Measurements from ENCODE around the gene CCDC92B.
"Not testable (repeated sequence)": the region's sequence is repeated elsewhere in the genome, so short reads cannot be mapped to it uniquely, and the experiment has no call there.

CCDC92B gene

DNA sequence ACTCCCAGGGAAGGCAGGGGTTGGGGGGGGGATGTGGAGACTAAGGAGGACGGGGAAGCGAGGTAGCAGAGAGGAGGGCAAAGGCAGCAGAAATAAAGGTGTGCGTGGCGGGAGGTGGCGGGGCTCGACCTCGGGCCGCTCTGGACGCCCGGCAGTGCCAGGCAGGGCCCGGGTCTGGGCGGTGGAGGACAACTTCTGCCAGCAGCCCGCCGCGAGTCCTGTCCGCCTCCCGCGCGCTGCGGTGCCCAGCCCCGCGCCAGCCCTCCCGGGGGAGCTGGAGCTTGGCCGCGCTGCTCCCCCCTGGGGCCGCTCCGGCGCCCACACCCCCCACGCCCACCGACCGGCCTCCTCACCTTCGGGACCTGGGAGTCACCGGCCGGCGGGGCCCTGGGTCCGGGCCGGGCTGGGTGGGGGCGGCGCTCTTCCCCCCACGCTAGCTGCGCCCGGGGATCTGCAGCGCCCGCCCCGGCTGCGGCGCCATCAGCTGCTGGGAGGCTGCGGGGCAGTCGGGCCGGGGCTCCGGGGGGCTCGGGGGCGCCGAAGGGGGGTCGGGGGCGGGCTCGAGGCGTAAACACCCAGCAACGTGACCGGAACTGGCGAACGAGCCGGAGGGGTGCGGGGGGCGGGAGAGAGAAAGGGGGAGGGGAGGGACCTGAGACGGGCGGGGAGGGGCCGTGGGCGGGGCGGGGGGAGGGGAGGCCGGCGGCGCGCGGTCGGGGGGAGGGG, at the start of gene CCDC92B:
Gene CCDC92B (minus strand): TSS at position 595 of the 726 bp plus-strand sequence. CDS start 14,507 bp downstream, outside the sequence.
- no peak for DNase-seq (ENCODE audit: low spot score)

DNA sequence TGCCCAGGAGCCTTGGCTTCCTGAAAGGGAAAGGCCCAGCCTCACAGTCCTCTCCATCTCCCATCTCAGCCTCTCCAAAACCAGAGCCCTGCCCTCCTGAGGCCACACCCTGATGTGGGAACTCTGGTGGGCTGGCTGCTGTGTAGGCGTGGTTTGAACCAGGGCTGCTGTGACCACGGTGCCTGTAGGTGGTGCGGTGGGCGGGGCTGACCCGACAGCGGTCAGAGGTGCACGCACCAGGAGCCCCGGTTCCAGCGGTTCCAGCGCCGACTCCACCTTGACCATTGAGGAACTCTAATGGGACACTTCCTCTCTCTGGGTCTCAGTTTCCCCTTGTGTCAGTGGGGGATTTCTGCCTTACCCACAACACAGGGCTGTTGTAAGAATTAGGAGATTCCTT, 49.2 kb upstream of the CCDC92B start:
- DNase-seq (ENCODE audit: low spot score): no peak

DNA sequence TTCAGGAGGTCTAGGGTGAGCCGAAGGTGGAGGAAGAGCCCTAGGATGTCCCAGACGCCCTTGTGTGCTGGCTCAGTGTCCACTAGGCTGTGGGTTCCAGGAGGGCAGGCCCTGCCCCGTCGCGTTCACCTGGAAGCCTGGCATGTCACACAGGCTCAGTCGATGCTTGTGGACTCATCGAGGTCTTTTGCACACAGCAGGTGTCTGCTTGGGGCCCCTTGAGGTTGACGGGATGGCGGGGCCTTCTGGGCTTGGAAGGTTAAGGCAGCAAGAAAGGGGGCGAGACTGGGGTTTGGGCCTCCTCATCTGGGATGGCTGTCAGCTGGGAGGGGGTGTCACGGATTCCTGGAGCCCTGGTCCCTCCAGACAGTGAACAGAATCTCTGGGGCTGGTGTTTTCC, 48.7 kb upstream of the CCDC92B start:
- DNase-seq (ENCODE audit: low spot score): no peak

DNA sequence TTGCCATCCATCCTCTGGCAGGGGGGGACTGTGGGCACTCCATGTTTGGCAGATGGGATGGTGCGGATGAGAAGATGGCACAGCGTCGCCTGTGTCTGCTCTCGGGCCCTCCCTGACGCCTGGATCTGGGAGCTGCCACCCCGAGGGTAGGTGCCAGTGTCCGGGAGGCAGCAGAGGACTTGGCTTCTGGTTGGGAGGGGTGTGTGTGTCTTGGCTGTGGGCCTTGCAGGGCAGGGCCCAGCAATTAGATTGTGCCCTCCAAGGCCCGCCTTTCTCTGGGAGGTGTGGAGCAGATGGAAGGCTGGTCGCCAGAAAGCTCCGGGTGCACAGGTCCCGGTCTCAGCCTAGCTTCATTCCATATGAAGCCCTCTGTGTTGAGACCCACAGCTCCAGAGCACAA, 48.2 kb upstream of the CCDC92B start:
- DNase-seq (ENCODE audit: low spot score): no peak

GRCh38 chr17:2797226-2797625, 47.8 kb upstream of the CCDC92B start:
- DNase-seq (ENCODE audit: low spot score): no peak

DNA sequence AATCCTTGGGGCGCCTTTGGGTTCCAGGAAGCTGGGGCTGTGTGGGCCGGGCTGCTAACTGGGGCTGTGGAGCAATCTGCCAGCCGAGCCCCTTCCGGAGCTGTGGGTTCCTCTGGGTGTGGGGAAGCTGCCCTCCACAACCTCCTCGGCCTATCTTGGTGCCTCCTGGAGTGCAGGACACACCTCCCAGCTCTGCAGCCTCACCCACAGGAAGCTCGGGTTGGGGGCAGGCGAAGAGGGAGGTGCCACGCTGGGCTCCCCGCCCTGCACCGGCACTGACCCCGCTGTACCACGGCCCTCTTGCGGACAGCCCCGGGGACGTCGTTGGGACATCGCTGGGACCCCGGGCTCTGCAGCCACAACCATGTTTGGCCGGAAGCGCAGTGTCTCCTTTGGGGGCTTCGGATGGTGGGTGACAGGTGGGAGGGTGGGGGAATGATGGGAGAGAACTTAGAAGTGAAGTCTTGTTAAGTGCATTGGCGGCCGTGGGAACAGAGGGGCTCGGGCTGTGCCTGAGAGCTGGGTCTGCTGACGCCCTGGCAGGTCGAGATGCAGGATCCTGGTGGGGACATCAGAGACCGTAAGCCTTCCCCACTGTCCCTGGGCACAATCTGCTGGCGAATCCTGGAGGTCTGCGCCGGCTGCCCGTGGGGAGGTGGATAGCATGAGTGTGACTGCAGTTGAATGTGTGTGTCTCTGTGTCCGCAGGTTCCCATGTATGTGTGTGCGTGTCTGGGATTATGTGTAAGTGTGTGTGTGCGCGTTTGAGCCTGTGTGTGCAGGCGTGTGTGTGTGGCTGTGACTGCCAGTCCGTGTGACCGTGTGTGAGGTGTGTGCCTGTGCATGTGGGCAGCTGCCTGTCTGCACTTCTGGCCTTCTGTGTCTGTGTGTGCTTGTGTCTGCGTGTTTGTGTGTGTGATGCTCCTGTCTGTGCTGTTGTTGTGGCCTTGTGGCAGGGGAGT, 47.0 kb upstream of the CCDC92B start, which contains the start of gene RAP1GAP2:
Gene RAP1GAP2 (plus strand): TSS at position 275 of the 962 bp plus-strand sequence. CDS start 90 bp downstream, at position 365.
- no peak for DNase-seq (ENCODE audit: low spot score)

- no peak for DNase-seq (ENCODE audit: low spot score)
These were observed 46.1 kb upstream of the CCDC92B start for GRCh38 chr17:2795441-2796163.

DNA sequence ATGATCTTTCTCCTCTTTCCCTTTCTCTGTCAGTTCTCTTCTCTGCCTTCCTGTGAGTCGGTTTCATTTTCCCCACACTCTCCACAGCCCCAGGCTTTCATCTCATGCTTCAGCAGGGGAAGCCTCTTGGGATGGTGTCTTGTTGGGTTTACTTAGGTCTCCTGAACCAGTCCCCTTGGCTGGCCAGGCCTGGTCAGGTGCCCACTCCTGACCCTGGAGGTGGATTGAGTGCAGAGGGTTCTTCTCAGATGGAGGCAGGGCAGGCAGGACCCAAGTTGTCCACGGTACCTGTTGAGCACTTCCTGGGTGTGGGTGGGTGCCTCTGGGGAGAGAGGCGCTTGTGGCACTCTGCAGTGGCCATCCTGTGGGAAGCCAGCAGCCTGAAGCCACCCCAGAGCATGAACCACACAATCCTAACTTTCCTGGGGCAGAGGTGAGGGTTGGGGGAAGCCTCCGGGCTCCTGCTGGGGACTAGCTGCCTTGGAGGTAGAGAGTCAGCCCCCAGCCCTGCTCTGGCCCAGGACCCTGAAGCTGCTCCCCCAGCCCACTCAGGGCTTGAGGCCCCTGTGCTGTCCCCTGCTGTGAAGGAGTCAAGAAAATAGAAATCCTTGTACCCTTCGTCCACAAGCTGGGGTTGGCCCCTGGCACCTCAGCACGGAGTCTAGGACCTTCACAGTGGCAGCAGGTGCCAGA, 44.8 kb upstream of the CCDC92B start:
- DNase-seq (ENCODE audit: low spot score): no peak

DNA sequence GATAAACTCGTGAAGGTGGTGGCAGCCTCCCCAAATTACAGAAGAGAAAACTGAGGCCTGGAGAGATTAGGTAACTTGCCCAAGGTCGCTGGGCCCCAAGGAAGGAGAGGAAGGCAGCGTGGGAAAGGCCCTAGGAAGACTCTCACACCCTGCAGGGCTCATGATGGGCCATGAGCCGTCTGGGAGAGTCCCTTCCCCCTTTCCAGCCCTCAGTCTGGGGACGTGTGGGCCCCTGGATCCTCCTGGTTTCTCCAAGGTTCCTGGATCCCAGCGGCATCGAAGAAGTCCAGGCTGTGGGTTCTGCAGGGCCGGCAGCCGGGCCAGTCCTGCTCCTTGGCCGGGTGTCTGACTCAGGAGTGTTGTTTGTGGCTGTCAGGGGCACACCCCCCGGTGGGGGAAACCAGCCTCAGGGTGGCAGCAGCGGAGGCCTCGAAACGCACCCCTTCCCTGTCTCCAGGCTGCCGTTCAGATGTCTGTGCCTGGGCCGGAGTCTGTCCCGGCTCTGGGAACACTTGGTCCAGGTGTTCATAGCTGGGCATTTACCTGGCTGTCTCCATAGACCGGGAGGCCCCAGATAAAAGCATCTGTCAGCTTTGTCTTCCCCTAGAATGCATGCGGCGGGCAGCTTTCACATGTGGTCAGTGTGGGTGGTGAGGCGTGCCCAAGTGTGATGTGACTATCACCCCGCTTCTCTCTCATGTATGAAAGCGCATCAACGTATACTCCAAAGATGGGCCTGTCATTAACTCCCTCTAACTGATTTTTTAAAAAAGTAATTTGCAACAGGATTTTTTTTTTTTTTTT, 43.1 kb upstream of the CCDC92B start:
- DNase-seq (ENCODE audit: low spot score): no peak

DNA sequence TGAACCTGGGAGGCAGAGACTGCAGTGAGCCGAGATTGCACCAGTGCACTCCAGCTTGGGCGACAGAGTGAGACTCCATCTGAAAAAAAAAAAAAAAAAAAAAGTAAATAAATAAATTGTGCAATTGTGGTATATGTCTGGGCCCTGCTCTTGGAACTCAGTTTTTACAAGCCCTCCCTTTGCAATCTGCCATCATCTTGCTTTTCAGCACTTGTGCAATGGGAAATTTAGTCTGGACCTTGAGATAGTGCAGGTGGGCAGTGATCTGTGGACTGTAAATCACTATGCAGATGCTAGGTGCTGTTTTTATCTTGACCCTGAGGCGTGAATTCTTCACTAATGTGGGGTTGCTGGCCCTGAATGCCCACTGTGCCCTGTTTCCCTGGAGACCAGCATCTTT, 40.2 kb upstream of the CCDC92B start:
- DNase-seq (ENCODE audit: low spot score): no peak

DNA sequence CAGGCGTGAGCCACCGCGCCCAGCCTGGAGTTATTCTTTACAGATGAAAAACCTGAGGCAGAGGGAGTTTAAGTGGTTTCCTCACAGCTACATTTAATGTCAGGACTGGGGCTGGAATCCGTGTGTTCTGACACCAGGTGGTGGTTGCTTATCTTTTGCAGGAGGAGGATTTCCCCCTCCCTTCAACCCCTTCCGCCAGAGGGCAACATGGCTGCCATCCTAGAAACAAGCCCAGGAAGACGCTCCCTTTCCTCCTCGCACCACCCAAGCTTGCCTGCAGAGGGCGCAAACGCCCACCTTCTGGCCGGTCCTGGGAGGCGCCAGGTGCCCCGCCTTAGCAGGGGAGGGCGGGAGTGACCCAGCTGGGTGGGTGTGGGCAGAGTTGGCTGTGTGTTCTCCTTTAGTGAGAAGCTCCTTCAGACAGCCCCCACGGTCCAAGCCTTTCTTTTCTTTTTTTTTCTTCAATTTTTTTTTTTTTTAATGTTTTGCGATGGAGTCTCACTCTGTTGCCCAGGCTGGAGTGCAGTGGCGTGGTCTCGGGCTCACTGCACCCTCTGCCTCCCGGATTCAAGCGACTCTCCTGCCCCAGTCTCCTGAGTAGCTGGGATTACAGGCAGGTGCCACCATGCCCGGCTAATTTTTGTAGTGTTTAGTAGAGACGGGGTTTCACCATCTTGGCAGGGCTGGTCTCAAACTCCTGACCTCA, 36.9 kb upstream of the CCDC92B start:
- DNase-seq (ENCODE audit: low spot score): peak; percentile 74

GRCh38 chr17:2785376-2785775, 35.9 kb upstream of the CCDC92B start:
- not testable (repeated sequence) for DNase-seq (ENCODE audit: low spot score)

GRCh38 chr17:2784864-2785263, 35.4 kb upstream of the CCDC92B start:
- no peak for DNase-seq (ENCODE audit: low spot score)

- DNase-seq (ENCODE audit: low spot score): no peak
These were observed 34.0 kb upstream of the CCDC92B start for GRCh38 chr17:2783310-2784030.

DNA sequence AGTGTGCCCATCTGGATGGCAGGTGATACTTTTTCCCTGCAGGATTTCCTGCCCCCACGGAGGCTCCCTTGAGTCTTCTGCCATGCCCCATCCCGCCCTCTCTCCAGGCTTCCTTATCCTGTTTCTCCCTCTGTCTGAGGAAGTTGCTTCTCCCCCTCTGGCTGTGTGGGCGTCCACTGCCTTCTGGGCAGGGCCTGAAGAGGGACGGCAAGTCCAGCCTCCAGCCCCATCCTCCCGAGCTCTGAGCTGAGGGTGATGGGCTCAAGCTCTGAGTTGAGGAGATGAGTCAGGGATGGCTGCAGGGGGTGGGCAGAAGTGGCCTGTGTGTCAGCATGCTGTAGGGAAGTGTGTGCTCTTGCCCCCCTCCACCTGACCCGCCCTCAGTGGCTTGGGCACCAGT, 32.6 kb upstream of the CCDC92B start:
- peak; percentile 21 for DNase-seq (ENCODE audit: low spot score)

GRCh38 chr17:2781598-2781997, 32.1 kb upstream of the CCDC92B start:
- DNase-seq (ENCODE audit: low spot score): not testable (repeated sequence)

DNA sequence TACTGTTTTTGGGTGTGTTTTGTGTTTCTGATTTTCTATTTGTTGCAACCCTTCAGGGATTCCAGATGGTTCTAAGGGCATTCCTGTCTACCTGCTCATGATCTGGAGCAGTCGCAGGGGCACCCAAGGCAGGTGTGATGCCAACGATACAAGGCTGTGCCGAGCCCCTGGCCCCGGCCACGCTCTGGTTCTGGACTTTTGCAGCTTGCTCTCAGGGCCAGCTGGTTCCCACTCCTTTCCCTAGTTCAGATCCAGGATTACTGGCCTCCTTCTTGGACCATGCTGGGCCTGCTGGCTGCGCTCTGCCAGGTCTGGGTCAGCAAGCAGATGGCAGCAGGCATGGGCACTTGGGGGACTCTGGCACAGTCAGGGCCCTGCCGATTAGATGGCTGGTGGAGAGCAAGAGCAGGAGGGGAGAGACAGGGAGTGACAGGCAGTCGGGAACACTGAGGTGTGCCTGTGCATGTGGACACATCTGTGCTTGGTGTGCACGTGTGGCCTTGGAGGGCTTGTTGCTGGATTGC, 31.5 kb upstream of the CCDC92B start:
- no peak for DNase-seq (ENCODE audit: low spot score)

- DNase-seq (ENCODE audit: low spot score): no peak
These were observed 30.8 kb upstream of the CCDC92B start for GRCh38 chr17:2780256-2780655.

- no peak for DNase-seq (ENCODE audit: low spot score)
These were observed 30.1 kb upstream of the CCDC92B start for GRCh38 chr17:2779545-2779944.
